ENCODE data around the gene CSPG4.
"Not testable (repeated sequence)": the region's sequence is repeated elsewhere in the genome, so short reads cannot be mapped to it uniquely, and the experiment has no call there.

CSPG4 gene

DNA sequence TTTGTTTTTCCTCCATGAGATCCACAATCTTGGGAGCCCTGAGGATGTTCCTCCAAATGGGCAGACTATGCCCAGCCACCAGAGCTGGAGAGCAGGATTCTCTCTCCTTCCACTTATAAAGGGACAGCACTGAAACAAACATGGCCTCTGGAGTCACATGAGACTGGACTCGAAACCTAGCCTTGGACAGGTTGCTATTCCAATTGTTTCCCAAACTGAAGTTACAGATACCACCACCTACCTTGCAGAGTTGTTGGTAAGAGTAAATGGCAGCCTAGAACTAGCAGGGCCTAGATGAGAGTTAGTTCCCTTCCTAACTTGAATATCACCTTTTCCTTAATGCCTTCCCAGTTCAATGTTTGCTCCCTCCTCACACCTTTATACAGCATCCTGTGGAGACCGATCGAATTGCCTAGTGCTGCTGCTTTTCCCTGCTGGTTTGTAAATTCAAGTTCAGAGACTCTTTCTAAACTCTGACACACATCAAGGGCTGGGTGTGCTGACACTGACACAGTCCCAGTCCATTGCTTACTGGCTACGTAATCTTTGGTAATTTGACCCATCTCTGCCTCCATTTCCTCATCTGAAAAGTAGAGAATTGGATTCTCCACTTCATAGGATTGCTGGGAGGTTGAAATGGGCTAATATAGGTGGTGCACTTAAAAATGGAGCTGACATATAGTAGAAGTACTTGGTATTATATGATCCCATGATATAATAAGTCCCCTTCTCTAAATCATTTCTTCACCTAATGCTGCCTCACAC is 75.2 kb downstream of the CSPG4 start:
- peaks cover 21 to 22% of the 10 kb centered on the region in 2 donors for H3K4me1 ChIP-seq (ENCODE audit: control insufficient read depth in 2 of 2, insufficient read depth in 2 of 2, low read length in 2 of 2)
- H3K36me3 ChIP-seq (ENCODE audit: control insufficient read depth in 2 of 2, insufficient read depth in 2 of 2, low read length in 2 of 2) = peaks cover 0 to 5% of the 10 kb centered on the region in 2 donors
- H3K27ac ChIP-seq (ENCODE audit: low read depth in 2 of 2, low read length in 2 of 2) = no peak overlapping the region
- H3K9ac ChIP-seq (ENCODE audit: low read depth in 1 of 2, low read length in 2 of 2) = peak overlapping the region in 1 of 2 donors; percentile 32
- H3K27me3 ChIP-seq (ENCODE audit: control insufficient read depth in 2 of 2, insufficient read depth in 2 of 2, low read length in 2 of 2) = no peaks in the 10 kb centered on the region
- H3K4me3 ChIP-seq (ENCODE audit: low read length in 2 of 2) = peak overlapping the region in 1 of 2 donors; percentile 9
- H3K9me3 ChIP-seq (ENCODE audit: control insufficient read depth in 2 of 2, low read length in 2 of 2) = no peaks in the 10 kb centered on the region

DNA sequence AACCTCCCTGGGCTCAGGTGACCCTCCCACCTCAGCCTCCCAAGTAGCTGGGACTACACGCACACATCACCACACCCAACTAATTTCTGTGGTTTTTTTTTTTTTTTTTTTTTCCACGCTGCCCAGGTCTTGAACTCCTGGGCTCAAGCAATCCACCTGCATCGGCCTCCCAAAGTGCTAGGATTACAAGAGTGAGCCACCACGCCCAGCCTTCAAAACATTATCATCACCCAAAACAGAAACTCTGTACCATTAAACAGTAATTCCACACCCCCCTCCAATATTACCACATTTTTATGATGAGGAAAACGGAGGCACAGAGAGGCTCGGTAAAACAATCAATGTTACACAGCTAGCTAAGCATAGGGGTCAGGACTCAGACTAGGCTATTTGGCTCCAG is 76.6 kb downstream of the CSPG4 start:
- no peak overlapping the region for H3K27ac ChIP-seq (ENCODE audit: low read depth in 2 of 2, low read length in 2 of 2)
- peaks cover 21 to 22% of the 10 kb centered on the region in 2 donors for H3K4me1 ChIP-seq (ENCODE audit: control insufficient read depth in 2 of 2, insufficient read depth in 2 of 2, low read length in 2 of 2)
- H3K9ac ChIP-seq (ENCODE audit: low read depth in 1 of 2, low read length in 2 of 2) = no peak overlapping the region
- H3K36me3 ChIP-seq (ENCODE audit: control insufficient read depth in 2 of 2, insufficient read depth in 2 of 2, low read length in 2 of 2) = peaks cover 0 to 5% of the 10 kb centered on the region in 2 donors
- H3K4me3 ChIP-seq (ENCODE audit: low read length in 2 of 2) = no peak overlapping the region
- H3K9me3 ChIP-seq (ENCODE audit: control insufficient read depth in 2 of 2, low read length in 2 of 2) = no peaks in the 10 kb centered on the region
- no peaks in the 10 kb centered on the region for H3K27me3 ChIP-seq (ENCODE audit: control insufficient read depth in 2 of 2, insufficient read depth in 2 of 2, low read length in 2 of 2)

DNA sequence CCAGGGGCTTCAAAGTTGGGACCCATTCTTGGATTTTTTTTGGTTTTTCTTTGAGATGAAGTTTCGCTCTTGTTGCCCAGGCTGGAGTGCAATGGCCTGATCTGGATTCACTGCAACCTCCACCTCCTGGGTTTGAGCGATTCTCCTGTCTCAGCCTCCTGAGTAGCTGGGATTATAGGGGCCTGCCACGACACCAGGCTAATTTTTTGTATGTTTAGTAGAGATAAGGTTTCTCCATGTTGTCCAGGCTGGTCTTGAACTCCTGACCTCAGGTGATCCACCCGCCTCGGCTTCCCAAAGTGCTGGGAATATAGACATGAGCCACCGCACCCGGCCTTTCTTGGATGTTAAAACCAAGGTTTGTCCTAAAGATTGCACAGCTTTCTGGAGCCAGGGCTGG is 78.7 kb downstream of the CSPG4 start:
- not testable (repeated sequence) for H3K27me3 ChIP-seq (ENCODE audit: control insufficient read depth in 2 of 2, insufficient read depth in 2 of 2, low read length in 2 of 2); H3K4me3 ChIP-seq (ENCODE audit: low read length in 2 of 2); H3K27ac ChIP-seq (ENCODE audit: low read depth in 2 of 2, low read length in 2 of 2); H3K9me3 ChIP-seq (ENCODE audit: control insufficient read depth in 2 of 2, low read length in 2 of 2); H3K9ac ChIP-seq (ENCODE audit: low read depth in 1 of 2, low read length in 2 of 2); H3K36me3 ChIP-seq (ENCODE audit: control insufficient read depth in 2 of 2, insufficient read depth in 2 of 2, low read length in 2 of 2)
- H3K4me1 ChIP-seq (ENCODE audit: control insufficient read depth in 2 of 2, insufficient read depth in 2 of 2, low read length in 2 of 2) = peaks cover 14 to 16% of the 10 kb centered on the region in 2 donors

DNA sequence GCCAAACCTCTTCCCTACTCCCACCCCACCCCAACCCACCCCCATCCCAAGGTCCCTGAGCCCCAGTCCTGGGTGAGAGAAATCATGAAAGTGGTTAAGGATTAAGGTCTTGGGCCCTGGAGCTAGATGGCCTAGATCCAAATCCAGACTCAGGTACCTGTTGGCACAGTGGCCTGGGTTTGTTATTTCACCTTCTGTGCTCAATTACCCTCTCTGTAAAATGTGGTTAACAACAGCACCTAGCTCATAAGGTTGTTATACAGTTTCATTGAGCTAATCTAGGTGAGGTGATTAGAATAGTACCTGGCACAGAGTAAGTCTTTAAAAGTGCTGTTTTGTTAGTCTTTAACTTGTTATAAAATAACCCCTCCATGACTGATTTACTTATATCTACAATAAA is 80.7 kb downstream of the CSPG4 start:
- no peaks in the 10 kb centered on the region for H3K27me3 ChIP-seq (ENCODE audit: control insufficient read depth in 2 of 2, insufficient read depth in 2 of 2, low read length in 2 of 2)
- H3K4me3 ChIP-seq (ENCODE audit: low read length in 2 of 2) = no peak overlapping the region
- H3K27ac ChIP-seq (ENCODE audit: low read depth in 2 of 2, low read length in 2 of 2) = no peak overlapping the region
- no peaks in the 10 kb centered on the region for H3K9me3 ChIP-seq (ENCODE audit: control insufficient read depth in 2 of 2, low read length in 2 of 2)
- H3K36me3 ChIP-seq (ENCODE audit: control insufficient read depth in 2 of 2, insufficient read depth in 2 of 2, low read length in 2 of 2) = no peaks in the 10 kb centered on the region
- no peak overlapping the region for H3K9ac ChIP-seq (ENCODE audit: low read depth in 1 of 2, low read length in 2 of 2)
- H3K4me1 ChIP-seq (ENCODE audit: control insufficient read depth in 2 of 2, insufficient read depth in 2 of 2, low read length in 2 of 2) = no peaks in the 10 kb centered on the region

DNA sequence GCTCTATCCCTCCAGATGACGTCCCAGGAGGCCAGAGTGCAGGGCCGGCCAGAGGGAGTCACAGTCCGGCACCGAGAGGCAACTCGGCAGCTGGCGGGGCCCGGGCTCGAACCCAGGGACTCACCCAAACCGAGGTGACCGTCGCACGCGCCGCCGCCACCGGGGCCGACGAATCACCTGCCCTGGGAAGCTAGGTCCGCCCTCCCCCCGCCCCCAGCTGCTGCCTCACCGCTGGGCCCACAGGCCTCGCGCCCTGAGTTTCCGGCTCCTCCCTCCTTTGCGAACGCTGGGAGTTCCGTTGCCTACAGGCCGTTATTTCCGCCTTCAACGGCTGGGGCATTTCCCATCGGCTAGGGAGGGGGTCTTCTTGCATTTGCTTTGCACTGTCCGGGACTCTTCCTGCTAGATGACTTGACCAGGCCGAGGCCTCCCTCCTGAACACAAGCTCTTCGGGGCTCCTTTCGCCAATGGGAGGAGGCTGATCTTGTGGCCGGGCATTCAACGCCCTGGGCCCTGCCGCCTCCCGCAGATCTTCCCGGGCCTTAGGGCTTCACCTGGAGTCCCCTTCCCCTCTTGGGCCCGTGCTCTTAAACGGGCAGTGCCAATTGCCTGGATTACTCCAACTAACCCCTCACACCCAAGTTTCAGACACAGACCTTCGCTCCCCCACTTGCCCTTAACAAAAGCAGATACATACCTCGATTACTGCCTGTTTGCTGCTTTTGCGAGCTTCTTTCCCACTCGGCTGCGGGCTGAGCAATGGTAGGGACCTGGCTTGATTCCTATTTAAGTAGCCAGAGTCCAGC is 86.9 kb downstream of the CSPG4 start, which contains the start of gene SNUPN:
TSS of gene SNUPN (minus strand) at position 184 of the 806 bp plus-strand sequence. CDS start 4,674 bp downstream, outside the sequence.
- Histone ChIP-seq H3K4me3 (ENCODE audit: low read length in 2 of 2) (peak within 1 kb of the TSS; percentile 90 to 99), H3K27ac (ENCODE audit: low read depth in 2 of 2, low read length in 2 of 2) (peak within 1 kb of the TSS; percentile 96 to 97), H3K27me3 (ENCODE audit: control insufficient read depth in 2 of 2, insufficient read depth in 2 of 2, low read length in 2 of 2) (no peaks in the 10 kb centered on the region), H3K4me1 (ENCODE audit: control insufficient read depth in 2 of 2, insufficient read depth in 2 of 2, low read length in 2 of 2) (peaks cover 5% of the 10 kb centered on the region in 2 donors), H3K9ac (ENCODE audit: low read depth in 1 of 2, low read length in 2 of 2) (peak within 1 kb of the TSS; percentile 93 to 96), H3K36me3 (ENCODE audit: control insufficient read depth in 2 of 2, insufficient read depth in 2 of 2, low read length in 2 of 2) (no peaks in the 10 kb centered on the region), H3K9me3 (ENCODE audit: control insufficient read depth in 2 of 2, low read length in 2 of 2) (no peaks in the 10 kb centered on the region)
